ENCODE data around the gene NSF.
"Not testable (repeated sequence)": the region's sequence is repeated elsewhere in the genome, so short reads cannot be mapped to it uniquely, and the experiment has no call there.

Gene NSF

DNA sequence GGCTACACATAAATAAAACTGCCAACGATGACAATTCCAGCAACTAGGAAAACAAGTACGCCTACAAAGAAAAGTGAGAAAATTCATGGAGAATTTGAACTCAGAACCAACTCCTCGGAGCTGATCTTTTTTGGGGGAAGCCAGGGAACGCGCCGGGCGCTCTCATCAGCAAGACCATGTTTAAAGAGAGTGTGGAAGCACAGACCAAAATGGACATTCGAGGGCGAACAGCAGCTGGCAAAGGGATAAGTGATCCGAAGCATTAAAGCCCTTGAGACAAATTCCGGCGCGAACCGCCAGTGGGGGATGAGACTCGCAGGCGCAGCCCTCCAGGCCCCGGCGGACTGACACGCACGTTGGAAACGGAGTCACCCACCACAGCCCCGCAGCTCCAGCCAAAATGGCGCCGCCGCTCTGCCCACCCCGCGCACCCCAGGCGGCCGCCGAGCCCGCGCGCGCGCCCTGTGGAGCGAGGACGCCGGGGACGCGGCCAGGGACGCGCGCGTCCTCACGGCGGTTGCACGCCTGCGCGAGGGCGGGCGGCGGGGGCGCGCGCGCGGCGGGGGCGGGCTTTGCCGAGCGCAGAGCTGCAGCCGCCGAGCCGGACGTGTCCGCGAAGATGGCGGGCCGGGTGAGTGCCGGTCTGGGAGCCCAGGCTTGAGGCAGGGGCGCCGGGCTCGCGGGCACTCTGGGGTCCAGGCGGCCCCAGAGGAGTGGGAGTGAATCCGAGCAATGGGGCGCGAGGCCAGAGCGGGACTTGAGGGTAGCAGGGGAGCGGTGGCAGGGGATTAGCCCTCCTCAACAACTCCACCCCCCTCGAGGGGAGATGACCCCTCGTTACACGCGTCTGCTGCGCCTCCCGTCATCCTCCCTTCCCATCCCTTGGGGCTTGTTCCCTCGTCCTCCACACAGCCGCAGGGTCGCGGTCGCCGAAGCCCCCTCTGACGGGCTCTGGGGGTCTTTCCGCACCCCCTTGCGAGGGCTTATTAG, at the start of gene NSF:
NSF (plus strand) TSS at position 513 of the 990 bp plus-strand sequence; CDS start at position 620, 107 bp downstream.
- not testable (repeated sequence) for H3K4me3 ChIP-seq (replicated peaks in 1 of 2; ENCODE audit: low read depth in 2 of 2, low read length in 2 of 2); DNase-seq (ENCODE audit: low read depth in 2 of 2)

DNA sequence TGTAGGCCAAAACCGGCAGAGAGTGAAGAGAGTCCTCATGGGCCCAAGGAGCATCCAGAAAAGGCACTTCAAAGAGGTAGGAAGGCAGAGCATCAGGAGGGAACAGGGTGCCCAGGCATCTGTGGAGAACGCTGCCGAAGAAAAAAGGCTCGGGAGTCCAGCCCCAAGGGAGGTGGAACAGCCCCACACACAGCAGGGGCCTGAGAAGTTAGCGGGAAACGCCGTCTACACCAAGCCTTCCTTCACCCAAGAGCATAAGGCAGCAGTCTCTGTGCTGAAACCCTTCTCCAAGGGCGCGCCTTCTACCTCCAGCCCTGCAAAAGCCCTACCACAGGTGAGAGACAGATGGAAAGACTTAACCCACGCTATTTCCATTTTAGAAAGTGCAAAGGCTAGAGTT, 41.9 kb upstream of the NSF start:
- DNase-seq (ENCODE audit: low read depth in 2 of 2); H3K4me3 ChIP-seq (replicated peaks in 1 of 2; ENCODE audit: low read depth in 2 of 2, low read length in 2 of 2): not testable (repeated sequence)

DNA sequence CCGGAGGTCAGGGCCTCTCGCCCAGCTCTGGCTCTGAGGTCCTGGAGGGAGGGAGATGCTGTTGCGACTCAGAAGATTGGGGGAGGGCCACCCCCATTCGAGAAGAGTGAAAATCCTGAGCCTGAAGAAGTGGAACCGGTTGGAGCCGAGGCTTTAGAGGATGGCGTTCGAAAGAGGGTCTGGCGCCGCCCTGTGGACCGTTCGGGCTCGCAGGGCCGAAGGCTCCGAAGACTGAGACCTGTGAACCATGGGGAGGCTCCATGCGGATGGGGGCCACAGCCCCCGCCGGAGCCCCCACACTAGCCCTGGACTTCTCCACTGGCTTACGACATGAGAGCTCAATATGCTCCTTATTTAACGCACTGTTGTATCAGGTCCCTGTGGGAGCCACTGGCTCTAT, 31.3 kb upstream of the NSF start:
- H3K4me3 ChIP-seq (replicated peaks in 1 of 2; ENCODE audit: low read depth in 2 of 2, low read length in 2 of 2); DNase-seq (ENCODE audit: low read depth in 2 of 2): not testable (repeated sequence)

DNA sequence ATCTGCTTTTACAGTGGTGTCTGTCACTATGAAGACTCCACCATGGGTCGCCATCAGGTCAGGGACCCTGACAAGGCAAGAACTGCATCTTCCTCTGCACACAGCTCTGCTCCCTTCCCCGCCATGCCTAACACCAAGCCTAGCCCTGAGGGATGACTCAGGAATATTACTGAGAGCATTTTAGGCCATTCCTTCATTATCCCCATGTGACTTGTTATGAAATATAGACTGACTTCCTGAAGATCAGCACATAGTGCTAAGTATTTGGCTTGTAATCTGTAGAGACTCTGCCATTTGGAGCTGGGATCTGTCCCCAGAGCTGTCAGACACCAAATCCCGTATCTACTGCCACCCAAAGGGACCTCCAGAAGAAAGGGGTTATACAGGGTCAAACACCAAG, 30.4 kb upstream of the NSF start:
- H3K4me3 ChIP-seq (replicated peaks in 1 of 2; ENCODE audit: low read depth in 2 of 2, low read length in 2 of 2); DNase-seq (ENCODE audit: low read depth in 2 of 2): not testable (repeated sequence)

DNA sequence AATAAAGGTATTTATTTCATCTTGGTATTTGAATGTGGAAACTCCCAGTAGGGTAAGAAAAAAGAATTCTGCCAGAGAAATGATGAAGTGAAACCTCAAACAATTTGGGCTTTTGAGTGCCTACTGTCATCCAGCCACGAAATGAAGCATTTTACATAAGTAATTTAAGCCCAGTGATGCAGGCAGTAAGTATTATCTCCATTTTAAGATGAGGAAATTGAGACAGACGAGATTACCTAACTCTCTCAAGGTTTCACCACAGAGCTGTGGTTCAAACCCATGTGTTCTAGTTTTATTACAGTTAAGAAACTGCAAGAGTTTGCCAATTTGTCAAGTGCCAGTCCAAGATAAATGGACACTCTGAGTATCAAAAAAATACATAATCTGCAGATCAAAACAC, 24.2 kb upstream of the NSF start:
- H3K4me3 ChIP-seq (replicated peaks in 1 of 2; ENCODE audit: low read depth in 2 of 2, low read length in 2 of 2); DNase-seq (ENCODE audit: low read depth in 2 of 2): not testable (repeated sequence)

DNA sequence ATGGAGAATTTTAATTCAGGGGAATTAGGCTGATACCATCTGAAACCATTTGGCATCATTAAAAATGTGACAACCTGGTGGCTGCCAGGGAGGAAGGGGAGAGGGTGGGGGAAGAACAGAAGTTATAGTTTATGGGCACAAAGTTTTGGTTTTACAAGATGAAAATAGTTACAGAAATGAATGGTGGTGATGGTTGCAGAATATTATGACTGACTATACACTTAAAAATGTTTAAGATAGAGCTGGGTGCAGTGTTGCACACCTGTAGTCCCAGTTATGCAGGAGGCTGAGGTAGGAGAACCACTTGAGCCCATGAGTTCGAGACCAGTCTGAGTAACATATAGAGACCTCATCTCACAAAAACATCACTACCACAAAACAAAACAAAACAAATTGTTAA, 23.5 kb upstream of the NSF start:
- not testable (repeated sequence) for DNase-seq (ENCODE audit: low read depth in 2 of 2)

DNA sequence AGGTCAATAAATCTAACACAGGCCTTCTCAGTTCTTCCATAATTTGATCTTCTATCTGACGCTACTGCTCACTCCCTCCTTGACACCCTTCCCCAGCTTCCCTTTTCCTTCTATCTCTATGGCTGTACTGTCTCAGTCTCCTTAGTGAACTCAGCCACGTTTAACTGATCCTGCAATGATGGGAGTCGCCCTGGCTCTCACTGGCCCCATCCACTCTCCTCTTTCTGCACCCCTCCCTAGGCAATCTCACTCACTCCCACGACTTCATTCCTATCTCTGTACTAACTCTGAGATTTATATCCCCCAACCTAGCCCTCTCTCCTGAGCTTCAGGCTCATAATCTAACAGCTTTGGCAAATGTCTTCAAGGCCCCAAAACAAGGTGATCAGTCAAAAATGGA, 18.7 kb upstream of the NSF start:
- not testable (repeated sequence) for DNase-seq (ENCODE audit: low read depth in 2 of 2); H3K4me3 ChIP-seq (replicated peaks in 1 of 2; ENCODE audit: low read depth in 2 of 2, low read length in 2 of 2)

More for the DNA sequence above, 23.5 kb upstream of the NSF start:
- H3K4me3 ChIP-seq (replicated peaks in 1 of 2; ENCODE audit: low read depth in 2 of 2, low read length in 2 of 2): not testable (repeated sequence)

DNA sequence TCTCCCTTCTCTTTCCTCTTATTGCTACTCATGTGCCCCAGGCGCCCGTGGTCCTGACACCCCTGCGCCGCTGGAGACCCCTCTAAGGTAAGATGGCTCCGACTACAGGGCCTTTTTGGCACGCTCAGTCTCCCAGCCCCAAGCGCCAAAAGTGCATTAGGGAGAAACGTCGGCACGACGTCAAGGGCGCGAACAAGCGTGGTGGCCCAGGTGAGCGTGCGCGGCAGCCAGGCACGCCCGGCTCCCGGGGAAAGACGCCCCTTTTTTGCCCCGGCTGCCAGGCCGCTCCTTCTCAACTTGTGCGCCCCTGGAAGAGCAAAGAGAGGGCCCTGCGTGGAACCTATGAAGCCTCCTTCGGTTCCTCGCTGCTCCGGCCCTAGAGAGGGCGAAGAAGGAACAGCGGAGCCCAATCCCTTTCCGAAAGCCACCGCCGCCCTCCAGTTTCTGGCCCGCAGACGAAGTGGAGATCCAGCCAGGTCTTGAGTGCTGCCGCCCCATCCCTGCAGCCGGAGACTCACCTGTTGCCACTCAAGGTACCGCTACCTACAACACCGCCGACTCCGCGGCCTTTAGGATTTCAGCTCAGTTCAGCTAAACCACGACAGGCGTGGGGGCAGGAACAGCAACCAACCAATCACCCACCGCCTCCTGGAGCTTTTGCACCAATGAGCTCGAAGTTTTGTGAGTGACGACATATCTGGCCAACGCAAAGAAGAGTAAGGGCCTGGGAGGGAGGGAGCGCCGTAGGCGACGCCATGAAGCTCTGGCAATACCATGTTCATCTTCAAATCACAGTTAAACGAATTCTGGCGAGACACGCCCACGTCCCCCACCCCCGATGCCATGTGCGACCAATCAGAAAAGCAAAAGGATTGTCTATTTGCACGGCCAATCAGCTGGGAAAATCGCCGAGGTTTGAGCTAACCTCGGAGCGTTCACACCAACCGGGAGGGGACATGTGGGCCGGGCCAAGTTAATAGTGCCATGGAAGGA, 11.1 kb upstream of the NSF start, which contains the start of gene ARL17A:
ARL17A (minus strand) TSS at position 609 of the 993 bp plus-strand sequence. CDS start 3,369 bp downstream, outside the sequence.
- DNase-seq (ENCODE audit: low read depth in 2 of 2); H3K4me3 ChIP-seq (replicated peaks in 1 of 2; ENCODE audit: low read depth in 2 of 2, low read length in 2 of 2): not testable (repeated sequence)

DNA sequence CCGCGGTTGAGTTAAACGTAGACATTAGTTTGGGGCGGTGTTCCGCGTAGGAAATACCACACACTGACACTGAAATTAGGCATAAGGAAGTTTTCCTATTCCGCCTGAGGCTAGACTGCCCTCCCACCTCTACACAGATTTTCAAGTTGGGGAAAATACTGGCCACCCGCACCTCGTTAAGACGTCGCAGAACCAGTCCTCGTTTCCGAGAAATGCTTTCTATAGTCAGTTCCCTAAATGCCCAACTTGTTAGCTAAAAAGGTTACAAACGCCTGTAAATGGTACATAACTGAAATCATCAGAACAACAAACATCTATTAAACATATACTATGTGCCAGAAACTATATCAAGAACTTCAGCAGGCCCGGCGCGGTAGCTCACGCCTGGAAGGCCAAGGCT, 10.4 kb upstream of the NSF start:
- not testable (repeated sequence) for H3K4me3 ChIP-seq (replicated peaks in 1 of 2; ENCODE audit: low read depth in 2 of 2, low read length in 2 of 2); DNase-seq (ENCODE audit: low read depth in 2 of 2)

DNA sequence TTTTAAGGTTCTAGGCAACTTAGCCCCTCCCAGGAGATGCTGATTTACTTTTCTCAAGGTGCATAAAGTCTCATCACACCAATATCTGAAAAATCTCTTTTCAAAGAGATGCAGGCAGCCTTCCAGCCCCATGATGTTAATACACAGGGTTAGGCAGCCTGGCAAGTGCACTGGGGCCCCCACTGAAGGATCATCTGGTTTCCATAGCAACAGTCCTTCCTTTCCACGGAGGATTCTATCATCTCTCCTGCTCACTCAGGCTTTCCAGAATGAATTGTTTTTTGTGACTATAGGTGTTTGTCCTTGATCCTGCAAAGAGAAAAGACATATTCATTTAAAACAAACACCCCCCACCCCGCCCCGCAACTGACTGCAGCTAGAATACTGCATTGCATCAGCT, 5.0 kb upstream of the NSF start:
- DNase-seq (ENCODE audit: low read depth in 2 of 2); H3K4me3 ChIP-seq (replicated peaks in 1 of 2; ENCODE audit: low read depth in 2 of 2, low read length in 2 of 2): not testable (repeated sequence)

DNA sequence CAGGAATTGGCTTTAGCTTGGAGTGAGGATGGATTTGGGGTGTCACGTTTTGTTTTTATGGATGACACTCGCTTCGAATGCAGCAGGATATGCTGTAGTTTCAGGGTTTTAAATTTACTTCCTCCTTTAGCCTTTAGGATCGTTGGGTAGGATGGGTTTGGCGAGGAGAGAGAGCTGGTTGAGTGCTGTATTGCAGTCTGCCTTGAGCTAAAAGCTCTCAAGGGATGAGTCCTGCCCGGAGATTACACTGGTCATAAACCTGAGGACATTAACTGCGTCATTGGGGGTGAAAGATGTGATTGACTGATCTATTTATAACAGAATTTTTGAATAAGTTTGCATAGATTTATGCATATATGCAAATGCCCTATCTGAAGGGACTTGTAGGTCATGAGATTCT, 863 bp downstream of the NSF start:
- H3K4me3 ChIP-seq (replicated peaks in 1 of 2; ENCODE audit: low read depth in 2 of 2, low read length in 2 of 2); DNase-seq (ENCODE audit: low read depth in 2 of 2): not testable (repeated sequence)

DNA sequence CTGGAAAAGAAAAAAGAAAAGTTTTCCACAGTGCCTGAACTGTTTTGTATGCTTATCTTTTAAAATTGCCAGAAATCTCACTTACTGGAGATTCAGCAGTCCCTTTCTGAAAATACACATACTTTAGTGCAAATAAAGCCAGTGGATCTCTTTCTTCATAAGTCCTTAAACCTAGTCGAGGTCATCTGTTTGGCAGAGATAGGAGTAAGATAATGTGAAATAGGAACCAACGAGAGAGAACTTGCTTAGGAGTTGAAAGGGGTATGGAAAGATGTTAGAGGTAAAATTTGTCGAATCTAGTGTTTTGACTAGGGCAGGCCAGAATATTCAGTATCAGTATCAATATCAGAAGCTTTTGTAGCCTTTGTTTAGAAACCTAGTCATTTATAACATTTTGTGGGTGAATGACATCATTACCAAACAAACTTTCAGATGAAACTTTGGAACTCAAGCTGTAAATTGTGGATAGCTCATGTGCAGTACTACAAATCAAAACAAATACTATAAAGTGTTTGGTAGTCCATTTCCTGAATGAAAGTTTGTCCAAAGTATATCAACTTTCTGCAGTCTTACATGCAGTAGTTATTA, 8.0 kb downstream of the NSF start:
- not testable (repeated sequence) for DNase-seq (ENCODE audit: low read depth in 2 of 2); H3K4me3 ChIP-seq (replicated peaks in 1 of 2; ENCODE audit: low read depth in 2 of 2, low read length in 2 of 2)

DNA sequence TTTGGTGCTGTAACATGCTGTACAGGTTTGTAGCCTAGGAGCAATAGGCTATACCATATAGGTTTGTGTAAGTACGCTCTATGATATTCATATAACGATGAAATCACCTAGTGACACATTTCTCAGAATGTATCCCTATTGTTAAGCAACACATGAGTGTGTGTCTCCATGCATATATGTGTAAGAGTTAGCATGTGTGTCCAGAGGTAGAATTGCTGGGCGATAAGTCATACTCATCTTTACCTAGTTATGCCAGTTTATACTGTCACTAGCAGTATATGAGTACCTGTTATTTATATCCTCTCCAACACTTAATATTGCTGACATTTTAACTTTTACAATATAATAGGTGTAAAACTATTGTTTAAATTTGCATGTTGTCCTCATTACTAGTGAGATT, 10.3 kb downstream of the NSF start:
- H3K4me3 ChIP-seq (replicated peaks in 1 of 2; ENCODE audit: low read depth in 2 of 2, low read length in 2 of 2); DNase-seq (ENCODE audit: low read depth in 2 of 2): not testable (repeated sequence)

DNA sequence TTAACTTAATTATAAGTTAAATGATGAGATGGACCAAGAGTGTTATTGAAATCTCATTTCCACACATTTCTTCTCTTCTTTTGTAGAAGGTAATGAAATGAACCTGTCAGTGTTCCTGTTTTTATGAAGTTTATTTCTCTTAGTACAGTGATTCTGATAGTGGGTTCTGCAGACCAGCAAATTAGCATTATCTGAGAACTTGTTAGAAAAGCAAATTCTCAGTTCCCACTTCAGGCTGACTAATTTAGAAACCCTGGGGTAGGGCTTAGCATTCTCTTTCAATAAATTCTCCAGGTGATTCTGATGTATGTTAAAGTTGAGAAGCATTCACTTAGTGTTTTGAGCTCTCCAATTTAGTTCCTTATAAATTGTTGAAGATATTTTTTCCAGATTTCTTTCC, 12.7 kb downstream of the NSF start:
- DNase-seq (ENCODE audit: low read depth in 2 of 2); H3K4me3 ChIP-seq (replicated peaks in 1 of 2; ENCODE audit: low read depth in 2 of 2, low read length in 2 of 2): not testable (repeated sequence)

DNA sequence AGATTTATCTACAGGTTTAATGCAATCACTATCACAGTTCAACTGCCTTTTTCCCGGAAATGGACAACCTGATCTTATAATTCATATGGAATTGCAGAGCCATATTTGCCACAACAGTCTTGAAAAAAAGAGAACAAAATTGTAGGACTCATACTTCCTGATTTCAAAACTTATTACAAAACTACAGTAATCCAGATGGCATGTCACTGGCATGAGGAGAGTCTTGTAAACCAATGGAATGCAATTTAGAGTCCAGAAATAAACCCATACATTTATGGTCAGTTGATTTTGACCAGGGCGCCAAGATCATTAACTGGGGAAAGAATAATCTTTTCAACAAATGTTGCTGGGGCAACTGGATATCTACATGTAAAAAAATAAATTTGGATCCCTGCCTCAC, 20.8 kb downstream of the NSF start:
- DNase-seq (ENCODE audit: low read depth in 2 of 2); H3K4me3 ChIP-seq (replicated peaks in 1 of 2; ENCODE audit: low read depth in 2 of 2, low read length in 2 of 2): not testable (repeated sequence)

DNA sequence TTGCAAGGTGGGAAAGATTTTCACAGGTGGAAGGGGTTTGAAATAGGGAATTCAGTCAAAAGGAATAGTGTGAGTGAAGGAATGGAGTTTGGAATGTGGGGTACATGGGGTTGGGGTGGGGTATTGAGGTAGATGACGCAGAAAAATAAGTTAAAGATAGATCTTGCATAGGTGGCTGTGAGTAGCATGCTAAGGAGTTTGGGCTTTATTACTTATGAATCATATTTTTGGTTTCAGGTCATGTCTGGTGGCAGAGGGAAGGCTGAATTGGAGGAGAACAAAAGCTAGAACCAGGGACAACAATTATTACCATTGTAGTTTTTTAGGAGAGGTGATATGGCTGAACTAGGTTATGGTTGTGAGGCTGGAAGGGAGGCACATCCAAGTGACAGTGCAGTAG, 23.4 kb downstream of the NSF start:
- not testable (repeated sequence) for DNase-seq (ENCODE audit: low read depth in 2 of 2); H3K4me3 ChIP-seq (replicated peaks in 1 of 2; ENCODE audit: low read depth in 2 of 2, low read length in 2 of 2)

DNA sequence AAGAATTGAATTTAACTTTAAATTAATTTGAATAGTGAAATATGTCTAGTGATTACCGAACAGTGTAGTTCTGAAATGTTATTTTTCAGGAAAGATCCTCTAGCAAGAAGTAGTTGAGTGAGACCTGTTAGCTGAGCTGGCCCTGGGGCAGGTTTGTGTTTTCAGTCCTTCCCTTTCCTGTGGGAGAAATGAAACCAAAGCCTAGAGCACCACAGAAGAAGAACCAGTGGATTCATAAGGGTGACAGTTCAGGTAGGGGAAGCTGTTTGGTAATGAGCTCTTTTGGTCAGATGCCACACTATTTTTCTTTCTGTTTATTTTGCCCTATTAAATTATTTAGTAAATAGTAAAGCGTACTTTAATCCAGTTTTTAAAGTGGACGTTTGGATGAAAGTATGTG, 26.7 kb downstream of the NSF start:
- not testable (repeated sequence) for H3K4me3 ChIP-seq (replicated peaks in 1 of 2; ENCODE audit: low read depth in 2 of 2, low read length in 2 of 2)

DNA sequence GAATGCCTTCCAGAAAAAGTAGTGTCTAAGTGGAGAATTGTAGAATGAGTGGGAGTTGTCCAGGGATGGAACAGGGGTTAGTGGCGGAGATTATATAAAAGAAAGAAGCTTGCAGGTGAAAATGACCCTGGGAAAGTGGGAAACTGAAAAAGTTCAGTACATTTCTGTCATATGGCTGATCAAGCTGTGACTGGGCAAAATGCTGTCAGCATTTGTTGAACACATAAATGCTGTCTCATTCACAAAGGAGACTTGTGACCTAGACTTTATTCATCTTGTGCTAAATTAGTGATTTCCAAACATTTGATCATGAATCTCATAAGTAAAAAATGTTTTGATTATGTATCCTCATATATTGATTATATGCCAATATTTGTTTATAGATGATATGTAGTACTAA, 28.5 kb downstream of the NSF start:
- not testable (repeated sequence) for H3K4me3 ChIP-seq (replicated peaks in 1 of 2; ENCODE audit: low read depth in 2 of 2, low read length in 2 of 2); DNase-seq (ENCODE audit: low read depth in 2 of 2)

More for the DNA sequence above, 26.7 kb downstream of the NSF start:
- not testable (repeated sequence) for DNase-seq (ENCODE audit: low read depth in 2 of 2)

Data from cardiac fibroblast (primary cell).